ENCODE data around the gene RNGTT. TPM values are rescaled to one million over a fixed set of nuclear protein-coding genes. Genes with fewer than 3 reads are reported as not detected.

The RNGTT gene
- polyA plus RNA-seq, 1 donor (not counting 4 experiments of a cell fraction or from before 2014, with no cell fraction given) = 9.7 TPM

GRCh38 chr6:88655586-88655985, 307.8 kb downstream of the RNGTT start:
- FAIRE-seq = no peak
- H3K4me2 ChIP-seq (ENCODE audit: control insufficient read depth, extremely low read depth, insufficient read depth, low read depth, low read length) = no peak overlapping the region
- no peaks in the 10 kb centered on the region for H3K27me3 ChIP-seq (ENCODE audit: control insufficient read depth, extremely low read depth, insufficient read depth, low read length)
- no peak for DNase-seq (ENCODE audit: low read depth, low spot score)
- no peak overlapping the region for H3K9ac ChIP-seq (ENCODE audit: control insufficient read depth, extremely low read depth, insufficient read depth, low read length)
- no peaks in the 10 kb centered on the region for H3K4me1 ChIP-seq (ENCODE audit: control insufficient read depth, extremely low read depth, insufficient read depth, low read length)
- H3K9me1 ChIP-seq (ENCODE audit: control insufficient read depth, extremely low read depth, insufficient read depth, low read length) = no peaks in the 10 kb centered on the region
- no peak for TF ChIP-seq EZH2 (IDR thresholded peaks at IDR 0.05; ENCODE audit: low read length)
- no peak for TF ChIP-seq CTCF (optimal IDR thresholded peaks at IDR 0.05 in 1 of 3, IDR thresholded peaks at IDR 0.05 in 1 of 3, conservative IDR thresholded peaks at IDR 0.05 in 1 of 3; ENCODE audit: extremely low read depth in 1 of 3, insufficient read depth in 2 of 3, low read length in 3 of 3)
- H4K20me1 ChIP-seq (ENCODE audit: control insufficient read depth, extremely low read depth, insufficient read depth, low read length) = no peaks in the 10 kb centered on the region
- H3K36me3 ChIP-seq (ENCODE audit: control insufficient read depth in 2 of 2, extremely low read depth in 1 of 2, insufficient read depth in 2 of 2, low read length in 2 of 2) = no peaks in the 10 kb centered on the region
- no peak overlapping the region for H3K27ac ChIP-seq (ENCODE audit: control insufficient read depth, insufficient read depth, low read length)
- H3K9me3 ChIP-seq (ENCODE audit: control insufficient read depth, low read depth, low read length) = no peaks in the 10 kb centered on the region
- dilution Hi-C loops (cut with MboI; ENCODE audit: extremely low pct_ligation_motif_present, low sequenced_read_pairs) = no loop called here
- no peak overlapping the region for H2AFZ ChIP-seq (ENCODE audit: control insufficient read depth, low read length)
- H3K4me3 ChIP-seq (ENCODE audit: control insufficient read depth in 2 of 3, extremely low read depth in 1 of 3, insufficient read depth in 2 of 3, low read depth in 1 of 3, low read length in 3 of 3) = no peak overlapping the region
- H3K79me2 ChIP-seq (ENCODE audit: control insufficient read depth, insufficient read depth, low read length) = no peaks in the 10 kb centered on the region

- no peak overlapping the region for H2AFZ ChIP-seq (ENCODE audit: control insufficient read depth, low read length)
- TF ChIP-seq CTCF (optimal IDR thresholded peaks at IDR 0.05 in 1 of 3, IDR thresholded peaks at IDR 0.05 in 1 of 3, conservative IDR thresholded peaks at IDR 0.05 in 1 of 3; ENCODE audit: extremely low read depth in 1 of 3, insufficient read depth in 2 of 3, low read length in 3 of 3) = no peak
- no peak for TF ChIP-seq EZH2 (IDR thresholded peaks at IDR 0.05; ENCODE audit: low read length)
- no peak overlapping the region for H3K4me3 ChIP-seq (ENCODE audit: control insufficient read depth in 2 of 3, extremely low read depth in 1 of 3, insufficient read depth in 2 of 3, low read depth in 1 of 3, low read length in 3 of 3)
- dilution Hi-C loops (cut with MboI; ENCODE audit: extremely low pct_ligation_motif_present, low sequenced_read_pairs) = no loop called here
- no peaks in the 10 kb centered on the region for H3K9me1 ChIP-seq (ENCODE audit: control insufficient read depth, extremely low read depth, insufficient read depth, low read length)
- DNase-seq (ENCODE audit: low read depth, low spot score) (no peak), FAIRE-seq (no peak)
- no peaks in the 10 kb centered on the region for H4K20me1 ChIP-seq (ENCODE audit: control insufficient read depth, extremely low read depth, insufficient read depth, low read length)
- H3K27me3 ChIP-seq (ENCODE audit: control insufficient read depth, extremely low read depth, insufficient read depth, low read length) = no peaks in the 10 kb centered on the region
- no peak overlapping the region for H3K27ac ChIP-seq (ENCODE audit: control insufficient read depth, insufficient read depth, low read length)
- no peaks in the 10 kb centered on the region for H3K79me2 ChIP-seq (ENCODE audit: control insufficient read depth, insufficient read depth, low read length)
- no peaks in the 10 kb centered on the region for H3K36me3 ChIP-seq (ENCODE audit: control insufficient read depth in 2 of 2, extremely low read depth in 1 of 2, insufficient read depth in 2 of 2, low read length in 2 of 2)
- H3K9me3 ChIP-seq (ENCODE audit: control insufficient read depth, low read depth, low read length) = no peaks in the 10 kb centered on the region
- no peaks in the 10 kb centered on the region for H3K4me1 ChIP-seq (ENCODE audit: control insufficient read depth, extremely low read depth, insufficient read depth, low read length)
- no peak overlapping the region for H3K9ac ChIP-seq (ENCODE audit: control insufficient read depth, extremely low read depth, insufficient read depth, low read length)
- no peak overlapping the region for H3K4me2 ChIP-seq (ENCODE audit: control insufficient read depth, extremely low read depth, insufficient read depth, low read depth, low read length)
These were observed 309.5 kb downstream of the RNGTT start for GRCh38 chr6:88653936-88654335.
